Measurements from ENCODE around the gene CD226. TPM values are rescaled to one million over a fixed set of nuclear protein-coding genes. Genes with fewer than 3 reads are reported as not detected.

The CD226 gene
- total and polyA plus RNA-seq, 10 of the 15 experiments (the other 5 are each of a cell fraction or from before 2014, with no cell fraction given) = 12.9 to 68.8 (median 47.3) TPM

DNA sequence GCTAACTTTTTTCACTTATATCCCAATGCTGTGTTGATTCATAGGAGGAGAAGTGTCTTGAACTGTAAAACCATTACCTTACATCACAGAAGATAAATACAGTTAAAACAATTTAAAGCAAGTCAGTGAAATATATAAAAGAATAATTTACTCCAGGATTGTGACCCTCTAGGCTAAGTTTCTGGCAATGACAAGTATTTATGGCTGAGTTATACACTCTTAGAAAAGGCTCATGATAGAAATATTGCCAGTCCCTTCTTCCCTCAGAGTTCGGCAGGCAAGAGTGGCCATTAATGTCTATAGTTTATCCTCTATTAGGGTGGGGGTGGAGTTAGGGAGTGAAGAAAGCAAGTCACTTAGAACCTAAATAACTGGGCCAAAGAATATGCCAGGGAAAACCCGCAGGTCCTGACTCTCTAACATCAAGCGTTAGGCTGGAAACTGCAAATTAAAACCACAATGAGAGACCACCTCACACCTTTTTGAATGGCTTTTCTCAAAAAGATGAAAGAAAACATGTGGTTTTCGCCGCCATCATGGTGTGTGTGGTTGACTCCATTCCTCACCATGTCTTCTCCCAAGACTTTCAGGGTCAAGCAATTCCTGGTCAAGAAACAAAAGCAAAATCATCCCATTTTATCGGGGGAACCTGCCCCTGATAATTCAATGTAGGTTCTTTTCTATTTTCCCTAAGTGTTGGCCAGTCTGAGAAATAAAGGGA, 69.3 kb downstream of the CD226 start:
- no peak overlapping the region for H2AFZ ChIP-seq (ENCODE audit: control insufficient read depth, low read depth, low read length)
- no TSS peak for BruUV-seq (replicated peaks)
- H3K79me2 ChIP-seq (ENCODE audit: control insufficient read depth, insufficient read depth, low read length) = peaks cover 6% of the 10 kb centered on the region; the same call in 1 of the 2 replicates
- H4K20me1 ChIP-seq (ENCODE audit: control insufficient read depth, insufficient read depth) = no peaks in the 10 kb centered on the region
- ChIA-PET CTCF (no interaction called here), RAD21 (ENCODE audit: unreplicated experiment) (no interaction called here), SMC1A (ENCODE audit: uncharacterized antibody, unreplicated experiment) (no interaction called here), POLR2A (no interaction called here)
- no peaks in the 10 kb centered on the region for H3K27me3 ChIP-seq (replicated peaks in 1 of 2; ENCODE audit: control insufficient read depth in 2 of 2, insufficient read depth in 2 of 2, low read length in 1 of 2)
- ATAC-seq (no peak), DNase-seq (ENCODE audit: low read depth, low spot score) (no peak), FAIRE-seq (no peak)
- H3K27ac ChIP-seq (ENCODE audit: control insufficient read depth, insufficient read depth) = no peak overlapping the region
- TF ChIP-seq HCFC1 (IDR thresholded peaks at IDR 0.05; ENCODE audit: low read length) (no peak), E2F4 (IDR thresholded peaks at IDR 0.05; ENCODE audit: low read depth, low read length) (no peak), MEF2B (IDR thresholded peaks at IDR 0.05; ENCODE audit: partially characterized antibody, poor library complexity, severe bottlenecking) (no peak), SMAD1 (IDR thresholded peaks at IDR 0.05; ENCODE audit: low read depth, partially characterized antibody) (no peak), ASH2L (IDR thresholded peaks at IDR 0.05; ENCODE audit: borderline replicate concordance, low read depth) (no peak), FOXM1 (IDR thresholded peaks at IDR 0.05; ENCODE audit: low read depth, low read length) (no peak), PAX8 (IDR thresholded peaks at IDR 0.05) (no peak), HDAC6 (IDR thresholded peaks at IDR 0.05; ENCODE audit: unreplicated experiment) (no peak), NFIC (IDR thresholded peaks at IDR 0.05; ENCODE audit: low read depth, low read length) (no peak), TCF3 (IDR thresholded peaks at IDR 0.05; ENCODE audit: borderline replicate concordance, insufficient read depth, low read depth, low read length) (no peak), ZNF384 (IDR thresholded peaks at IDR 0.05; ENCODE audit: borderline replicate concordance, low read depth, low read length) (no peak), NR2C2 (IDR thresholded peaks at IDR 0.05; ENCODE audit: borderline replicate concordance, control insufficient read depth, insufficient read length, low read depth) (no peak), ZNF274 (IDR thresholded peaks at IDR 0.05; ENCODE audit: insufficient read depth, insufficient read length) (no peak)
- TF ChIP-seq, protein P1, sequence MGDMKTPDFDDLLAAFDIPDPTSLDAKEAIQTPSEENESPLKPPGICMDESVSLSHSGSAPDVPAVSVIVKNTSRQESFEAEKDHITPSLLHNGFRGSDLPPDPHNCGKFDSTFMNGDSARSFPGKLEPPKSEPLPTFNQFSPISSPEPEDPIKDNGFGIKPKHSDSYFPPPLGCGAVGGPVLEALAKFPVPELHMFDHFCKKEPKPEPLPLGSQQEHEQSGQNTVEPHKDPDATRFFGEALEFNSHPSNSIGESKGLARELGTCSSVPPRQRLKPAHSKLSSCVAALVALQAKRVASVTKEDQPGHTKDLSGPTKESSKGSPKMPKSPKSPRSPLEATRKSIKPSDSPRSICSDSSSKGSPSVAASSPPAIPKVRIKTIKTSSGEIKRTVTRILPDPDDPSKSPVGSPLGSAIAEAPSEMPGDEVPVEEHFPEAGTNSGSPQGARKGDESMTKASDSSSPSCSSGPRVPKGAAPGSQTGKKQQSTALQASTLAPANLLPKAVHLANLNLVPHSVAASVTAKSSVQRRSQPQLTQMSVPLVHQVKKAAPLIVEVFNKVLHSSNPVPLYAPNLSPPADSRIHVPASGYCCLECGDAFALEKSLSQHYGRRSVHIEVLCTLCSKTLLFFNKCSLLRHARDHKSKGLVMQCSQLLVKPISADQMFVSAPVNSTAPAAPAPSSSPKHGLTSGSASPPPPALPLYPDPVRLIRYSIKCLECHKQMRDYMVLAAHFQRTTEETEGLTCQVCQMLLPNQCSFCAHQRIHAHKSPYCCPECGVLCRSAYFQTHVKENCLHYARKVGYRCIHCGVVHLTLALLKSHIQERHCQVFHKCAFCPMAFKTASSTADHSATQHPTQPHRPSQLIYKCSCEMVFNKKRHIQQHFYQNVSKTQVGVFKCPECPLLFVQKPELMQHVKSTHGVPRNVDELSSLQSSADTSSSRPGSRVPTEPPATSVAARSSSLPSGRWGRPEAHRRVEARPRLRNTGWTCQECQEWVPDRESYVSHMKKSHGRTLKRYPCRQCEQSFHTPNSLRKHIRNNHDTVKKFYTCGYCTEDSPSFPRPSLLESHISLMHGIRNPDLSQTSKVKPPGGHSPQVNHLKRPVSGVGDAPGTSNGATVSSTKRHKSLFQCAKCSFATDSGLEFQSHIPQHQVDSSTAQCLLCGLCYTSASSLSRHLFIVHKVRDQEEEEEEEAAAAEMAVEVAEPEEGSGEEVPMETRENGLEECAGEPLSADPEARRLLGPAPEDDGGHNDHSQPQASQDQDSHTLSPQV (IDR thresholded peaks at IDR 0.05) = no peak
- H3K9me3 ChIP-seq (replicated peaks; ENCODE audit: control insufficient read depth, insufficient read depth, low read length) = no peaks in the 10 kb centered on the region
- H3K4me1 ChIP-seq (ENCODE audit: control insufficient read depth, insufficient read depth, low read length) = no peaks in the 10 kb centered on the region
- H3K4me3 ChIP-seq = no peak overlapping the region
- WGBS (ENCODE audit: insufficient coverage, insufficient replicate concordance, low lambda C conversion rate, missing lambda C conversion rate) = 83% methylated on average over 6 of the region's 6 CpGs
- no peak overlapping the region for H3K4me2 ChIP-seq (ENCODE audit: control insufficient read depth, insufficient read depth)
- H3K36me3 ChIP-seq (ENCODE audit: control insufficient read depth in 2 of 2, insufficient read depth in 2 of 2, low read length in 1 of 2) = peaks cover 1 to 5% of the 10 kb centered on the region in 2 experiments; a peak in 2 of 4 replicates
- in situ Hi-C loops (cut with MboI) (no loop called here), intact Hi-C loops (cut with micrococcal nuclease; ENCODE audit: unreplicated experiment) (no loop called here)
- H3K9ac ChIP-seq (ENCODE audit: control insufficient read depth, insufficient read depth, low read length) = no peak overlapping the region
